Neural cell (in vitro differentiated cells): ENCODE results near the gene AGAP2. TPM values are rescaled to one million over a fixed set of nuclear protein-coding genes. Genes with fewer than 3 reads are reported as not detected.

ENCODE experiments used
- H2AFZ ChIP-seq: fragments of 200-600, 300-800 bp; sonication (generic), shearing (Covaris generic); 2 replicates; pipeline ENCODE4 v1.6.0; 2014; ENCODE audit warnings: low read depth, mild to moderate bottlenecking, antibody characterized with exemption, low read length, moderate library complexity
- H3F3A ChIP-seq: fragments of 200-600 bp; shearing (Covaris generic); 2 replicates; pipeline ENCODE4 v1.6.1; 2016; ENCODE audit warnings: mild to moderate bottlenecking, moderate library complexity, mixed read lengths, antibody characterized with exemption, low read length; ENCODE audit not compliant: insufficient read depth, poor library complexity, severe bottlenecking
- H3K27ac ChIP-seq: fragments of 200-600, 300-800 bp; sonication (generic), shearing (Covaris generic); 2 replicates; pipeline ENCODE4 v1.5.1; 2014; ENCODE audit warnings: mild to moderate bottlenecking, low read length, moderate library complexity
- H3K27me3 ChIP-seq: fragments of 300-800, 200-600 bp; sonication (generic), shearing (Covaris generic); 2 replicates; pipeline ENCODE4 v1.6.0; 2014; ENCODE audit warnings: mild to moderate bottlenecking, low read depth, low read length, moderate library complexity; ENCODE audit not compliant: insufficient read depth
- H3K36me3 ChIP-seq: fragments of 300-800, 200-600 bp; sonication (generic), shearing (Covaris generic); 2 replicates; pipeline ENCODE4 v1.5.1; 2014; ENCODE audit warnings: mild to moderate bottlenecking, antibody characterized with exemption, low read length, moderate library complexity; ENCODE audit not compliant: insufficient read depth
- H3K4me2 ChIP-seq: fragments of 300-800, 200-600 bp; sonication (generic), shearing (Covaris generic); 2 replicates; pipeline ENCODE4 v1.6.0; 2014; ENCODE audit warnings: mild to moderate bottlenecking, low read length
- H3K4me3 ChIP-seq: fragments of 300-800, 200-600 bp; sonication (generic), shearing (Covaris generic); 2 replicates; pipeline ENCODE4 v1.5.1; 2014; ENCODE audit warnings: mild to moderate bottlenecking, low read length, moderate library complexity
- H3K79me2 ChIP-seq: fragments of 200-600 bp; shearing (Covaris generic); replicated peaks from 2 replicates; pipeline ENCODE4 v1.6.0; 2014; ENCODE audit warnings: mild to moderate bottlenecking, low read length, moderate library complexity; ENCODE audit not compliant: insufficient read depth
- H3K9ac ChIP-seq: fragments of 300-800, 200-600 bp; sonication (generic), shearing (Covaris generic); 2 replicates; pipeline ENCODE4 v1.6.1; 2016; ENCODE audit warnings: mild to moderate bottlenecking, low read length, mixed read lengths
- H3K9me2 ChIP-seq: fragments of 200-600 bp; shearing (Covaris generic); 2 replicates; pipeline ENCODE4 v1.6.1; 2016; ENCODE audit warnings: mild to moderate bottlenecking, low read length, mixed read lengths; ENCODE audit not compliant: insufficient read depth
- H3K9me3 ChIP-seq: fragments of 200-600, 300-800 bp; sonication (generic), shearing (Covaris generic); 2 replicates; pipeline ENCODE4 v1.6.1; 2016; ENCODE audit warnings: mild to moderate bottlenecking, mixed run types, low read length, moderate library complexity, mixed read lengths
- H4K20me1 ChIP-seq: fragments of 200-600 bp; shearing (Covaris generic); 2 replicates; pipeline ENCODE4 v1.6.1; 2016; ENCODE audit warnings: mild to moderate bottlenecking, mixed run types; ENCODE audit not compliant: insufficient read depth
- CTCF ChIP-seq: fragments of 450-650 bp; IDR thresholded peaks from 2 replicates; pipeline ENCODE4 v1.5.1; 2014; ENCODE audit warnings: antibody characterized with exemption, mild to moderate bottlenecking, moderate library complexity; ENCODE audit not compliant: poor library complexity, severe bottlenecking
- EP300 ChIP-seq: fragments of 450-650 bp; conservative IDR thresholded peaks from 2 replicates; pipeline ENCODE4 v1.6.1; 2014; ENCODE audit warnings: antibody characterized with exemption, mild to moderate bottlenecking, moderate library complexity; ENCODE audit not compliant: poor library complexity, severe bottlenecking
- EZH2 ChIP-seq: fragments of 200-600, 300-800 bp; shearing (Covaris generic), sonication (generic); IDR thresholded peaks from 2 replicates; pipeline ENCODE4 v1.6.1; 2014; ENCODE audit warnings: antibody characterized with exemption, low read length, borderline replicate concordance, mild to moderate bottlenecking; ENCODE audit not compliant: insufficient read depth, poor library complexity, severe bottlenecking
- MXI1 ChIP-seq: fragments of 450-650 bp; conservative IDR thresholded peaks from 2 replicates; pipeline ENCODE4 v1.6.1; 2014; ENCODE audit warnings: antibody characterized with exemption, mild to moderate bottlenecking; ENCODE audit not compliant: poor library complexity, severe bottlenecking
- POLR2AphosphoS5 ChIP-seq: IDR thresholded peaks from 2 replicates; pipeline ENCODE4 v1.6.1; 2012
- RAD21 ChIP-seq: fragments of 450-650 bp; conservative IDR thresholded peaks from 2 replicates; pipeline ENCODE4 v1.6.1; 2014; ENCODE audit warnings: antibody characterized with exemption, mild to moderate bottlenecking, moderate library complexity
- REST ChIP-seq: IDR thresholded peaks from 2 replicates; pipeline ENCODE4 v1.6.1; 2012; ENCODE audit warnings: borderline replicate concordance
- SMC3 ChIP-seq: fragments of 450-650 bp; conservative IDR thresholded peaks from 2 replicates; pipeline ENCODE4 v1.6.1; 2014; ENCODE audit warnings: antibody characterized with exemption, mild to moderate bottlenecking, moderate library complexity; ENCODE audit not compliant: poor library complexity
- TAF1 ChIP-seq: IDR thresholded peaks from 2 replicates; pipeline ENCODE4 v1.6.1; 2012; ENCODE audit warnings: low read depth
- polyA plus RNA-seq: library from polyadenylated mRNA; depleted of rRNA; stranded (reverse); fragments of >200 nt; gene quantifications from 2 replicates; pipeline ENCODE4 v1.2.3, GENCODE V29; 2014

Gene AGAP2
- polyA plus RNA-seq, 1 donor from 2014 or later: 19.3 TPM

- no peaks in the 10 kb centered on the region for H3K36me3 ChIP-seq
Measured at GRCh38 chr12:57783466-57783801, 44.9 kb upstream of the AGAP2 start.

More at GRCh38 chr12:57783466-57783801, 44.9 kb upstream of the AGAP2 start:
- no peaks in the 10 kb centered on the region for H3F3A ChIP-seq
- peaks cover 10% of the 10 kb centered on the region for H3K79me2 ChIP-seq
- TF ChIP-seq CTCF (no peak), REST (no peak), TAF1 (no peak), SMC3 (no peak), EP300 (no peak), RAD21 (no peak), EZH2 (no peak), POLR2AphosphoS5 (no peak), MXI1 (no peak)
- H3K27ac ChIP-seq: no peak overlapping the region
- H3K4me2 ChIP-seq: peak overlapping the region; percentile 96
- H3K9ac ChIP-seq: peak overlapping the region; percentile 72
- no peaks in the 10 kb centered on the region for H3K27me3 ChIP-seq
- H3K4me3 ChIP-seq: peak overlapping the region; percentile 80
- H3K9me3 ChIP-seq: no peaks in the 10 kb centered on the region
- H4K20me1 ChIP-seq: no peaks in the 10 kb centered on the region
- no peaks in the 10 kb centered on the region for H3K9me2 ChIP-seq
- H2AFZ ChIP-seq: no peak overlapping the region
